Measurements from ENCODE around the gene ASIC4. TPM values are rescaled to one million over a fixed set of nuclear protein-coding genes. Genes with fewer than 3 reads are reported as not detected.

Gene ASIC4
- total and polyA plus RNA-seq, 2 of the 8 experiments (the other 6 are each of a cell fraction or from before 2014, with no cell fraction given), result 0.12 to 0.22 TPM

GRCh38 chr2:219508444-219508734 is 5.9 kb upstream of the ASIC4 start:
- H3K4ac ChIP-seq (replicated peaks; ENCODE audit: insufficient read length, low read depth, low read length), result peak overlapping the region; percentile 80
- no peak overlapping the region for H3K9ac ChIP-seq (replicated peaks in 1 of 4; ENCODE audit: extremely low read depth in 1 of 4, low read depth in 3 of 4, low read length in 3 of 4)
- H2AK5ac ChIP-seq (ENCODE audit: low read depth, low read length), result peak overlapping the region; percentile 97; the same call in 1 of the 2 replicates
- no peak overlapping the region for H3K14ac ChIP-seq (ENCODE audit: insufficient read length)
- H2BK15ac ChIP-seq (ENCODE audit: low read length), result no peak overlapping the region
- peak overlapping the region; percentile 96; the same call in 1 of the 2 replicates for H3K18ac ChIP-seq (ENCODE audit: extremely low read depth, low read length)
- H3K23ac ChIP-seq (ENCODE audit: insufficient read length), result no peak overlapping the region
- peaks cover 6% of the 10 kb centered on the region for H3K23me2 ChIP-seq (ENCODE audit: low read depth, low read length)
- 57% methylated on average over 3 of the region's 4 CpGs; no CpG with 5 or more reads in 1 of the 2 experiments for WGBS, 2 experiments (ENCODE audit: extremely low coverage in 1 of 2, insufficient coverage in 1 of 2, insufficient read length in 1 of 2, insufficient replicate concordance in 2 of 2, low coverage in 1 of 2, low lambda C conversion rate in 2 of 2, missing lambda C conversion rate in 1 of 2)
- H3K36me3 ChIP-seq (ENCODE audit: control insufficient read depth in 2 of 4, insufficient read depth in 4 of 4, low read length in 3 of 4), result peaks cover 0 to 6% (median 0%) of the 10 kb centered on the region in 4 experiments; a peak in 2 of 8 replicates
- H3K27me3 ChIP-seq (replicated peaks in 1 of 4; ENCODE audit: control insufficient read depth in 3 of 4, extremely low read depth in 1 of 4, insufficient read depth in 3 of 4, low read length in 3 of 4), result peaks cover 2 to 21% (median 18%) of the 10 kb centered on the region in 4 experiments; a peak in 6 of 7 replicates
- H4K8ac ChIP-seq (ENCODE audit: extremely low read depth, insufficient read depth, low read length), result 0 out of 2 replicates have a peak overlapping the region, but pooled peaks have one; percentile 22
- POLR2A ChIA-PET (ENCODE audit: partially characterized antibody), result interaction anchor here (1.1 to 11.0 kb wide), 3 partner anchors 17 to 73 kb away, joined by 3 to 216 read pairs (median 14); partner anchors contain the start of genes GMPPA and SPEG
- peak overlapping the region; percentile 35 for H4K5ac ChIP-seq (ENCODE audit: insufficient read length, low read depth, low read length)
- H2BK5ac ChIP-seq (ENCODE audit: low read depth, low read length), result peak overlapping the region; percentile 99; the same call in 1 of the 2 replicates
- H2BK20ac ChIP-seq (ENCODE audit: low read length), result peak overlapping the region; percentile 61; the same call in 1 of the 2 replicates
- peak overlapping the region; percentile 80 for H4K91ac ChIP-seq (replicated peaks; ENCODE audit: insufficient read length, low read length)
- H3K79me2 ChIP-seq (ENCODE audit: control insufficient read depth in 1 of 2, insufficient read depth in 2 of 2, low read length in 2 of 2), result no peaks in the 10 kb centered on the region
- H3K4me3 ChIP-seq (ENCODE audit: extremely low read depth in 1 of 4, insufficient read depth in 2 of 4, low read depth in 3 of 4, low read length in 4 of 4), result no peak overlapping the region
- CTCF ChIA-PET (ENCODE audit: partially characterized antibody), result interaction anchor here (1.2 to 113.1 kb wide), 7 partner anchors 16 to 119 kb away, joined by 3 to 7248 read pairs (median 40); partner anchors contain the start of genes DES, GMPPA and SPEG
- no peak overlapping the region for H2BK120ac ChIP-seq (replicated peaks; ENCODE audit: low read depth, low read length)
- no peak overlapping the region for H2AFZ ChIP-seq (ENCODE audit: low read length)
- no peaks in the 10 kb centered on the region for H3K79me1 ChIP-seq (ENCODE audit: low read depth, low read length)
- H3K4me2 ChIP-seq (ENCODE audit: insufficient read depth in 1 of 2, low read depth in 2 of 2, low read length in 2 of 2), result peak overlapping the region in 1 of 2 experiments; percentile 42; a peak in 1 of 4 replicates
- no peaks in the 10 kb centered on the region for H4K20me1 ChIP-seq (replicated peaks in 1 of 2; ENCODE audit: control insufficient read depth in 1 of 2, insufficient read depth in 2 of 2, low read length in 2 of 2)
- no peak overlapping the region for H3K56ac ChIP-seq (replicated peaks; ENCODE audit: insufficient read length, low read depth, low read length)
- H3K4me1 ChIP-seq (replicated peaks in 1 of 4; ENCODE audit: control insufficient read depth in 3 of 4, insufficient read depth in 4 of 4, low read length in 3 of 4), result peaks cover 7 to 64% (median 54%) of the 10 kb centered on the region in 4 experiments
- H2BK12ac ChIP-seq (ENCODE audit: low read depth, low read length), result 0 out of 2 replicates have a peak overlapping the region, but pooled peaks have one; percentile 92
- no peak overlapping the region for H3K27ac ChIP-seq (ENCODE audit: low read depth, low read length)
- H3K9me3 ChIP-seq (ENCODE audit: insufficient read depth in 2 of 2, low read depth in 1 of 2, low read length in 1 of 2), result no peaks in the 10 kb centered on the region
- FAIRE-seq, result no peak
- DNase-seq (ENCODE audit: low read depth in 1 of 2, low spot score in 2 of 2), result no peak
- no peak for TF ChIP-seq EP300 (IDR thresholded peaks at IDR 0.05; ENCODE audit: borderline replicate concordance in 1 of 2, low read depth in 2 of 2, low read length in 2 of 2)
- no peak for TF ChIP-seq HDAC6 (IDR thresholded peaks at IDR 0.05; ENCODE audit: low read depth, low read length)
- no peak for TF ChIP-seq CBX8 (IDR thresholded peaks at IDR 0.05; ENCODE audit: borderline replicate concordance, low read depth, low read length)
- no peak for TF ChIP-seq JUND (IDR thresholded peaks at IDR 0.05; ENCODE audit: low read length)
- no peak for TF ChIP-seq PHF8 (conservative IDR thresholded peaks at IDR 0.05; ENCODE audit: low read depth, low read length)
- no peak for TF ChIP-seq SIX5 (IDR thresholded peaks at IDR 0.05; ENCODE audit: low read depth, low read length)
- TF ChIP-seq SIRT6 (IDR thresholded peaks at IDR 0.05; ENCODE audit: low read length), result no peak
- TF ChIP-seq USF2 (IDR thresholded peaks at IDR 0.05; ENCODE audit: low read length), result no peak
- TF ChIP-seq RXRA (IDR thresholded peaks at IDR 0.05; ENCODE audit: insufficient read depth, low read depth, low read length), result no peak
- TF ChIP-seq MAX (IDR thresholded peaks at IDR 0.05), result no peak
- no peak for TF ChIP-seq RAD21 (IDR thresholded peaks at IDR 0.05 in 1 of 2, conservative IDR thresholded peaks at IDR 0.05 in 1 of 2; ENCODE audit: low read depth in 2 of 2, low read length in 2 of 2)
- no peak for TF ChIP-seq TAF1 (IDR thresholded peaks at IDR 0.05; ENCODE audit: low read depth, low read length)
